ENCODE measurements around the gene POR.

POR gene

GRCh38 chr7:75916685-75917634 is 2.0 kb downstream of the POR start:
- no peak for DNase-seq

GRCh38 chr7:75920431-75921161 is 5.6 kb downstream of the POR start:
- DNase-seq, result no peak

GRCh38 chr7:75921479-75921878 is 6.5 kb downstream of the POR start:
- no peak for DNase-seq

GRCh38 chr7:75922966-75923603 is 8.1 kb downstream of the POR start:
- DNase-seq, result no peak

GRCh38 chr7:75924256-75924655 is 9.3 kb downstream of the POR start:
- no peak for DNase-seq

- DNase-seq, result no peak
These were observed 9.9 kb downstream of the POR start for GRCh38 chr7:75924889-75925288.

GRCh38 chr7:75925717-75926435 is 10.9 kb downstream of the POR start:
- no peak for DNase-seq

- no peak for DNase-seq
These were observed 13.6 kb downstream of the POR start for GRCh38 chr7:75928568-75928914.

GRCh38 chr7:75931680-75932079 is 16.7 kb downstream of the POR start:
- DNase-seq, result no peak

GRCh38 chr7:75937958-75938786 is 23.2 kb downstream of the POR start:
- no peak for DNase-seq

- DNase-seq, result no peak
These were observed 24.0 kb downstream of the POR start for GRCh38 chr7:75938921-75939320.

GRCh38 chr7:75943864-75944263 is 28.9 kb downstream of the POR start:
- no peak for DNase-seq

- no peak for DNase-seq
These were observed 29.6 kb downstream of the POR start for GRCh38 chr7:75944507-75944906.

GRCh38 chr7:75945297-75946168 is 30.6 kb downstream of the POR start:
- no peak for DNase-seq

- DNase-seq, result no peak
These were observed 31.4 kb downstream of the POR start for GRCh38 chr7:75946207-75946855.

- no peak for DNase-seq
These were observed 33.2 kb downstream of the POR start for GRCh38 chr7:75948179-75948578.

GRCh38 chr7:75950111-75950681 is 35.2 kb downstream of the POR start:
- DNase-seq, result no peak

GRCh38 chr7:75951506-75951905 is 36.6 kb downstream of the POR start:
- no peak for DNase-seq

GRCh38 chr7:75953431-75953830 is 38.5 kb downstream of the POR start:
- DNase-seq, result no peak

GRCh38 chr7:75953931-75954330 is 39.0 kb downstream of the POR start:
- no peak for DNase-seq

Measured in NCI-H1048 (cell line).